ENCODE results near the gene TMEM87B.

Gene TMEM87B

GRCh38 chr2:112149194-112149593 lies 94.1 kb downstream of the TMEM87B start:
- DNase-seq (ENCODE audit: low read depth in 1 of 2, low spot score in 1 of 2) = no peak

- DNase-seq (ENCODE audit: low read depth in 1 of 2, low spot score in 1 of 2) = no peak
Observed at GRCh38 chr2:112149866-112150435, 94.9 kb downstream of the TMEM87B start.

- no peak for DNase-seq (ENCODE audit: low read depth in 1 of 2, low spot score in 1 of 2)
Observed at GRCh38 chr2:112150447-112150846, 95.4 kb downstream of the TMEM87B start.

DNA sequence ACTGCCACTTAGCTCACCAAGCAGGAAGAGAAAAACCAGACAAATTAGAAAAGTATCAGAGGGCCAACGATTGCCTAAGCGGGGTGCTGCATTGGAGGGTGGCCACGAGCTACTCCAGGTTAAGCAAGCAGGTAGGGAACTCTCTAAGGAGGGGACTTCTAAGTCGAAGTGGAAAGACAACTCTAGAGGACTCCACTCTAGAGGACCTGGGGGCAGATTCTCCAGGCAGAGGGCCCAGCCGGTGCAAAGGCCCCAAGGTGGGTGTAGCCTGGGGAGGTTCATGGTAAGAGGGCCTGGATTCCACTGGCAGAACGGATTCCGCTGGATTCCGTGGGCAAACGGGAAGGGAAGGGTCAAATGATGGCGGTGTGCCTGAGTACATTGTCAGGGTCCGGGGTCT lies 95.8 kb downstream of the TMEM87B start:
- DNase-seq (ENCODE audit: low read depth in 1 of 2, low spot score in 1 of 2) = no peak

DNA sequence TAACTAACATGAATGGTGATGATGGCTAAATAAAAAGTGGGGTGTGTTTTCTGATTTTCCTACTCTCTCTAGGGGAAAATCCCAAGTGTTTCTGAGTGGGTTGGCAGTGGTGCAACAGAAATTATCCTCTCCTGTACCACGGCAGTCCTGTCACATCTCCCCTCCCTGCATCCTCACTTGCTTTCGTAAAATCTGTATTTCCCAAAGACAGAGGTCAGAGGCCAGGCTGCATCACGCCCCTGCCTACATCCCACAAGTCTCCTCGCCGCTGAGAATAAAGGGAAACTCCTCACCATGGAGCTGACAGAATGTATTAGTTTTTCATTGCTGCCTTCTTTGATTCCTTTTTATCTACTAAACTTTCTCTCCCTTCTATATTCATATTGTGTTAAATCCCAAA lies 96.2 kb downstream of the TMEM87B start:
- DNase-seq (ENCODE audit: low read depth in 1 of 2, low spot score in 1 of 2) = no peak

GRCh38 chr2:112151701-112152440 lies 96.8 kb downstream of the TMEM87B start:
- no peak for DNase-seq (ENCODE audit: low read depth in 1 of 2, low spot score in 1 of 2)

DNA sequence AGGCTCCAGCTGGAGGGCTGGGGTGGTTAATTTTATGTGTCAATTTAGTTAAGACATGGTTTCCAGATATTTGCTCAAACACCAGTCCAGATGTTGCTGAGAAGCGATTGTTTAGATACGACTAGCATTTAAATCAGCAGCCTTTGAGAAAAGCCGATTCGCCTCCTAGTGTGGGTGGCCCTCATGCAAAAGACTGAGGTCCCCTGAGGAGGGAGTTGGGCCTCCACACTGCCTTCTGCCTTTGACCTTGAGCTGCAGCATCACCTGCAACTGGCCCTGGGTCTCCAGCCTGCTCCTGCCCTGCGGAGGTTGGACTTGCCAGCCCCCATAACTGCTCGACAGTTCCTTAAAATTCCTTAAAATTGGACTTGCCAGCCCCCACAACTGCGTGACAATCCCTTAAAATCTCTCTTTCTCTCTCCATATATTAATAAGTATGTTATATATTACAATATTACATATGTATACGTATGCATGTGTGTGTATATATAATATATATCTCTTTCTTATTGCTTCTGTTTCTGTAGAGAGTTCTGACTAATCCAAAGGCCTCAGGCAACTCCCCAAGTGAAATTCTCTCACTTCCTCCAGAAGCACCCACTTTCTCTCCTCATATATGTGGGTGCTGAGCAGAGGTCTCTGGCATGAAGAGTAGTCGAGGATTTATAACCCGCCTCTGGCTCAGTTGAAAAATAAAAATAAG lies 97.6 kb downstream of the TMEM87B start:
- DNase-seq (ENCODE audit: low read depth in 1 of 2, low spot score in 1 of 2) = no peak

- DNase-seq (ENCODE audit: low read depth in 1 of 2, low spot score in 1 of 2) = no peak
Observed at GRCh38 chr2:112153179-112153490, 98.1 kb downstream of the TMEM87B start.

GRCh38 chr2:112153501-112153900 lies 98.4 kb downstream of the TMEM87B start:
- no peak for DNase-seq (ENCODE audit: low read depth in 1 of 2, low spot score in 1 of 2)

- DNase-seq (ENCODE audit: low read depth in 1 of 2, low spot score in 1 of 2) = no peak
Observed at GRCh38 chr2:112154246-112155117, 99.4 kb downstream of the TMEM87B start.

GRCh38 chr2:112155331-112156151 lies 100.5 kb downstream of the TMEM87B start:
- DNase-seq (ENCODE audit: low read depth in 1 of 2, low spot score in 1 of 2) = no peak

- DNase-seq (ENCODE audit: low read depth in 1 of 2, low spot score in 1 of 2) = no peak
Observed at GRCh38 chr2:112156152-112156986, 101.3 kb downstream of the TMEM87B start.

DNA sequence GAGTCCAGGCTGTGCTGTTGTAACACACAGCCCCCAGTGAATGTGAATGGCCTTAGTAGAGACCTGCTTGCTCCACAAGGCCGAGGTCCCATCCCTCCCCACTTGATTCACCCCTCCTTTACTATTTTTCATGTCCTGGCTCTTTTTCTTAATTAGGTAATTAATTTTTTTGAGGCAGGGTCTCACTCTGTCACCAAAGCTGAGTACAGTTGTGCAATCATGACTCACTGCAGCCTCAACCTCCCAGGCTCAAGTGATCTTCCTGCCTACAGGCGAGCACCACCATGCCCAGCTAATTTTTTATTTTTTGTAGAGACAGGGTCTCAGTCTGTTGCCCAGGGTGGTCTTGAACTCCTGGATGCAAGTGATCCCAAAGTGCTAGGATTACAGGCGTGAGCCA lies 102.4 kb downstream of the TMEM87B start:
- DNase-seq (ENCODE audit: low read depth in 1 of 2, low spot score in 1 of 2) = no peak

- DNase-seq (ENCODE audit: low read depth in 1 of 2, low spot score in 1 of 2) = no peak
Observed at GRCh38 chr2:112159454-112159921, 104.4 kb downstream of the TMEM87B start.

GRCh38 chr2:112160283-112161250 lies 105.5 kb downstream of the TMEM87B start:
- DNase-seq (ENCODE audit: low read depth in 1 of 2, low spot score in 1 of 2) = no peak

- no peak for DNase-seq (ENCODE audit: low read depth in 1 of 2, low spot score in 1 of 2)
Observed at GRCh38 chr2:112161431-112162145, 106.5 kb downstream of the TMEM87B start.

GRCh38 chr2:112162341-112162740 lies 107.3 kb downstream of the TMEM87B start:
- no peak for DNase-seq (ENCODE audit: low read depth in 1 of 2, low spot score in 1 of 2)

DNA sequence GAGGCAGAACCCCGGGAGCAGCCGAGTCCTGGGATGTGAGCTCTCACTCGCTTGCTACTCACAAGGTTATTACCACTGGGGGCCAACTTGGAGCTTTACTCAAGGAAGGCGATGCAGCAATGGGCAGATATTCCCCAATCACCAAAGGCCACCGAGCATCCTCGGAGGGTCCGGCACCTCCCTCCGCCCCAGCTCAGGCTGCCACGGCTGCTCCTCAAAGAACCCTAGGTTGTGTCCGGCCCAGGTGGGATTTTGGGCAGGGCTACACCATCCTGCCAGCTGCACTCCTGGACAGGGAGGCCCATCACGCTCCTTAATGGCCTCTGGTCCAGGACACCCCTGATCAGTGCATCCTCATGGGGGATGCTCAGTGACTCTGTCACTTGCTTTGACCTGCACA lies 107.9 kb downstream of the TMEM87B start:
- no peak for DNase-seq (ENCODE audit: low read depth in 1 of 2, low spot score in 1 of 2)

All from stimulated activated CD4-positive, alpha-beta T cell treated with anti-CD3 and anti-CD28 coated beads, Interleukin-15, amount 100 ng/mL, for 1 hour (primary cell).